ENCODE results near the gene ELOB. TPM values are rescaled to one million over a fixed set of nuclear protein-coding genes. Genes with fewer than 3 reads are reported as not detected.

The ELOB gene
- total RNA-seq, 1 donor from 2014 or later, result 336 TPM

- no peak for DNase-seq (ENCODE audit: missing footprints)
- intact Hi-C loops (cut with DNase I), result no loop called here
- ATAC-seq, result no peak
Measured at GRCh38 chr16:2813771-2814221, 36.7 kb upstream of the ELOB start.

GRCh38 chr16:2811703-2812471, 34.8 kb upstream of the ELOB start:
- peak; percentile 20 for ATAC-seq
- no peak for DNase-seq (ENCODE audit: missing footprints)
- intact Hi-C loops (cut with DNase I), result no loop called here

DNA sequence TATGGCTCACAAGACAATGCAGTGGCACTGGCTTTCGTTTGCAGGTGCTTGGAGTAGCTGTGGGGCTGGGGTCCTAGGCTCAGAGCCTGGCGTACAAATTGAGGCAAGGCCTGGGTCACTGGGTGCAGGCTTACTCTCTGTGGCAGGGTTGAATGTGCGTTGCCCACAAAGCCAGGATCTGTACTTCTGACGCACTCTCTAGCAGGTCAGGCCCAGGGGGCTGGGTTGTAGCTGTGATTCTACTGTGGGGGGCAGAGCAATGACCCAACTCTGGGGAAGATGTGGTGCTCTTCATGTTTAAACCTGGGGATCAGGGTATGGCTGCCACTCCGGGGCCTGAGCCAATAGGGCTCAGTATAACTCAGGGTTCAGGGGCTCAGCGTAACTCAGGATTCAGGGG, 33.6 kb upstream of the ELOB start:
- DNase-seq (ENCODE audit: missing footprints) (no peak), ATAC-seq (no peak)
- intact Hi-C loops (cut with DNase I), result no loop called here

GRCh38 chr16:2809149-2809760, 32.2 kb upstream of the ELOB start:
- ATAC-seq (no peak), DNase-seq (ENCODE audit: missing footprints) (no peak)
- intact Hi-C loops (cut with DNase I), result no loop called here

DNA sequence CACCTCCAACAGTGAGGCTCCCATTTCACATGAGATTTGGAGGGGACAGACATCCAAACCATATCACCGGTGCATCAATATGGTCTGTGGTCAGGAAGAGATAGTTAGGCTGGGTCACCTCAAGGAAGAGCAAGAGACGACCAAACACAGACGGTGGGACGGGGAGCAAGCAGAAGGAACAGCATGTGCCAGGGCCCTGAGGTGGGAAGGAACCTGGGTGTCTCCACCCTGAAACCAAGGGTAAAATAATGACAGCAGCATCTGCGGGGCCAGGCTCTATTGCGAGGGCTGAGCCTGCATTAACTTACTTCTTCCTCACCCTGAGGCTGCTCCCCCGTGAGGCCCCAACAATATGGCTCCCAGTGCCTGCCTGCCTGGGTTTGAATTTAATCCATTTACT, 31.1 kb upstream of the ELOB start:
- intact Hi-C loops (cut with DNase I), result no loop called here
- no peak for DNase-seq (ENCODE audit: missing footprints)
- ATAC-seq, result no peak

DNA sequence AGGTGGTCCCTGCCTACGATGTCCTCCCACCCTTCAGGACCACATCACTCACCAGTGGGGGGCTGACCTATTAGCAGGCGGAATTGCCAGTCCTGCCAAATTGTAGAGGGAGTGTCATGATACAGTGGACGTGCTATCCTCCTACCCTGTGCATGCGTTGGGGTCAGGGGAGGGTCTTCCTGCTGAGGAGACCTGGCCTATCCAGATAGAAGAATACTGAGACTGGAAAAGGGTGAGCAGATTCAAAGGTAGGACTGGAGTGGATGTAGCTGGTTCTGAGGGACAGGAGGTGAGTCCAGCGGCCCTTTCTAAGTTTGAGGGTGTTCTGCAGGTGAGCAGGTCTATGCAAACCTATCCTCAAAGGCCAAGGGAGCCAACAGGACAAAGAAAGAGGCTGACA, 29.2 kb upstream of the ELOB start:
- intact Hi-C loops (cut with DNase I), result no loop called here
- DNase-seq (ENCODE audit: missing footprints), result no peak
- no peak for ATAC-seq

- ATAC-seq (no peak), DNase-seq (ENCODE audit: missing footprints) (no peak)
- intact Hi-C loops (cut with DNase I), result no loop called here
Measured at GRCh38 chr16:2804728-2805127, 27.6 kb upstream of the ELOB start.

GRCh38 chr16:2803545-2804195, 26.6 kb upstream of the ELOB start:
- intact Hi-C loops (cut with DNase I), result no loop called here
- DNase-seq (ENCODE audit: missing footprints) (no peak), ATAC-seq (no peak)

GRCh38 chr16:2799859-2800226, 22.8 kb upstream of the ELOB start:
- intact Hi-C loops (cut with DNase I), result no loop called here
- no peak for DNase-seq (ENCODE audit: missing footprints)

DNA sequence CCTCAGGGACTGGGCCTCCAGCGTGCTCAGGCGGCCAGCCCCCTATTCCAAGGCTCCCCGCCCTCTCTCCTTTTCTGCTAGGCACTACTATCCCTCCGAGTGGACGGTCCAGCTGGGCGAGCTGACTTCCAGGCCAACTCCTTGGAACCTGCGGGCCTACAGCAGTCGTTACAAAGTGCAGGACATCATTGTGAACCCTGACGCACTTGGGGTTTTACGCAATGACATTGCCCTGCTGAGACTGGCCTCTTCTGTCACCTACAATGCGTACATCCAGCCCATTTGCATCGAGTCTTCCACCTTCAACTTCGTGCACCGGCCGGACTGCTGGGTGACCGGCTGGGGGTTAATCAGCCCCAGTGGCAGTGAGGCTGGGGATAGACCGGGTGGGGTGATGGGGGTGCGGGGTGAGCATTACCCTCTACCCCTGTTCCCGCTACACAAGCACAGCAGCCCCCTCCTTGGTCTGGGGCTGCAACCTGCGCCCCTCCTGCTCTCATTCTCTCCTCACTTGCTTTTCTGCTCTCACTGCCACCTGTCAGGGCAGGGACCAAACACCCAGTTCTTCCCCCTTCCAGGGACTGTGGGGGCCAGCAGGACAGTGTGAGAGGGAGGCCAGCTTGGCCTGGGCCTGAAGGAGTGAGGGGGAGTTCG, 22.3 kb upstream of the ELOB start:
- intact Hi-C loops (cut with DNase I), result no loop called here
- no peak for DNase-seq (ENCODE audit: missing footprints)

More at GRCh38 chr16:2799859-2800226, 22.8 kb upstream of the ELOB start:
- ATAC-seq, result no peak

GRCh38 chr16:2798723-2799204, 21.7 kb upstream of the ELOB start:
- intact Hi-C loops (cut with DNase I), result no loop called here

More for the DNA sequence above, 22.3 kb upstream of the ELOB start:
- no peak for ATAC-seq

GRCh38 chr16:2795395-2796143, 18.5 kb upstream of the ELOB start:
- intact Hi-C loops (cut with DNase I), result no loop called here
- DNase-seq (ENCODE audit: missing footprints) (peak; percentile 11), ATAC-seq (no peak)

More at GRCh38 chr16:2798723-2799204, 21.7 kb upstream of the ELOB start:
- DNase-seq (ENCODE audit: missing footprints) (no peak), ATAC-seq (no peak)

GRCh38 chr16:2792940-2793339, 15.9 kb upstream of the ELOB start:
- ATAC-seq, result no peak
- peak; percentile 2 for DNase-seq (ENCODE audit: missing footprints)
- intact Hi-C loops (cut with DNase I), result no loop called here

DNA sequence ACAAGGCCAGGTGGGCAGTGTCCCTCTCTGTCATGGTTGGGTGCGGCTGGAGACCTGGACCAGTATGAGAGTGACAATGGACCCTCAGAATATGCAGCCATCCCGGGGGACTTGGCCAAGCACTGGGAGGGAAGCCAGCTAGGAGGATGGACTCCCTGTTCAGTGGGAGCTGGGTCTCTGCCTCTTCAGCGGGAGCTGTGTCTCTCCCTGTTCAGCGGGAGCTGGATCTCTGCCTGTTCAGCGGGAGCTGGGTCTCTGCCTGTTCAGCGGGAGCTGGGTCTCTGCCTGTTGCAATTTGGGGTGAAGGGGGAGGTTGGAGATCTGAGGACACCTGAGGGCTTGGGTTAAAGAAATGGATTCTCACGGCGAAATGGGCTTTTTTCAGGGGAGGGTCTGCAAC, 14.1 kb upstream of the ELOB start:
- ATAC-seq (no peak), DNase-seq (ENCODE audit: missing footprints) (peak; percentile 65)
- intact Hi-C loops (cut with DNase I), result no loop called here

- intact Hi-C loops (cut with DNase I), result no loop called here
- DNase-seq (ENCODE audit: missing footprints), result peak; percentile 13
- ATAC-seq, result no peak
Measured at GRCh38 chr16:2790631-2791030, 13.6 kb upstream of the ELOB start.

GRCh38 chr16:2787961-2788360, 10.9 kb upstream of the ELOB start:
- ATAC-seq, result no peak
- DNase-seq (ENCODE audit: missing footprints), result peak; percentile 37
- intact Hi-C loops (cut with DNase I), result no loop called here

GRCh38 chr16:2787406-2787805, 10.3 kb upstream of the ELOB start, which contains the start of gene PRSS33:
PRSS33 (minus strand) TSS chr16:2787560; CDS start chr16:2786547, 1,013 bp downstream.
- no peak for ATAC-seq
- DNase-seq (ENCODE audit: missing footprints), result peak; percentile 26
- intact Hi-C loops (cut with DNase I), result no loop called here

DNA sequence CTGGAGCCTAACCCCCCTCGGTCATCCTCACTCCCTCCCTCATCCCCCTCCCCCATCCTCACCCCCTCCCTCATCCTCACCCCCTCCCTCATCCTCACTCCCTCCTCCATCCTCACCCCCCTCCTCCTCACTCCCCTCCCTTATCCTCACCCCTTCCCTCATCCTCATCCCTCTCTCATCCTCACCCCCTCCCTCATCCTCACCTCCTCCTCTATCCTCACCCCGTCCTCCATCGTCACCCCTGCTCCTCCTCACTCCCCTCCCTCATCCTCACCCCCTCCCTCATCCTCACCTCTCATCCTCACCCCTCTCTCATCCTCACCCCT, 9.7 kb upstream of the ELOB start:
- ATAC-seq (no peak), DNase-seq (ENCODE audit: missing footprints) (no peak)
- intact Hi-C loops (cut with DNase I), result no loop called here
